ENCODE results near the gene KRTAP5-10.
"Not testable (repeated sequence)": the region's sequence is repeated elsewhere in the genome, so short reads cannot be mapped to it uniquely, and the experiment has no call there.

KRTAP5-10 gene

DNA sequence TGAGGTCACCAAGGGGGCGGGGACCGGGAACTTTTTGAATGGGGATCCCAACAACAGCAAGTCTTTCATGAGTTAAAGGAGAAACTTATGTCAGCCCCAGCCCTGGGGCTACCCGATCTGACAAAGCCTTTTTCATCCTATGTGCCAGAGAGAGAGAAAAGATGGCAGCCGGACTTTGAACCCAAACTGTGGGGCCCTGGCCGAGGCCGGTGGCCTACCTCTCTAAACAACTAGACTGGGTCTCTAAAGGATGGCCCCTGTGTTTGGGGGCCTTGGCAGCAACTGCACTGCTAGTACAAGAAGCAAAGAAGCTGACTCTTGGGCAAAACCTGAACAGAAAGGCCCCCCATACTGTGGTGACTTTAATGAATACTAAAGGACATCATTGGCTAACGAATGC, 48.6 kb downstream of the KRTAP5-10 start:
- DNase-seq = not testable (repeated sequence)

DNA sequence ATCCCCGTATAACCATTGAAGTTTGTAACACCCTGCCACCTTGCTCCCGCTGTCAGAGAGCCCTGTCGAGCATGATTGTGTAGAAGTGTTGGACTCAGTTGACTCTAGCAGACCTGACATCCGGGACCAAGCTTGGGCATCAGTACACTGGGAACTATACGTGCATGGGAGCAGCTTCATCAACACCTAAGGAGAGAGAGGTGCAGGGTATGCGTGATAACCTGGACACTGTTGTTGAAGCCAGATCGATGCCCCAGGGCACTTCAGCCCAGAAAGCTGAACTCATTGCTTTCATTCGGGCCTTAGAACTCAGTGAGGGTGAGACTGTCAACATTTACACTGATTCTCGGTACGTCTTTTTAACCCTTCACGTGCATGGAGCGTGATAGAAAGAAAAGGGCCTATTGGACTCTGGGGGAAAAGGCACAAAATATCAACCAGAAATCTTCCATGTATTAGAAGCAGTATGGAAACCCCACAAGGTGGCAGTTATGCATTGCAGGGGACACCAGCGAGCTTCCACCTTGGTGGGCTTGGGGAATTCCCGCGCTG, 49.1 kb downstream of the KRTAP5-10 start:
- not testable (repeated sequence) for DNase-seq

- DNase-seq = not testable (repeated sequence)
Observed at GRCh38 chr11:71615003-71615402, 49.6 kb downstream of the KRTAP5-10 start.
